Neuron (in vitro differentiated cells): ENCODE measurements around the gene CFB.
"Not testable (repeated sequence)": the region's sequence is repeated elsewhere in the genome, so short reads cannot be mapped to it uniquely, and the experiment has no call there.

Experiments
- H2AFZ ChIP-seq: one replicate; pipeline ENCODE4 v1.6.1; 2013; ENCODE audit warnings: low read depth, mild to moderate bottlenecking, inconsistent platforms, low read length, moderate library complexity
- H3K27me3 ChIP-seq: one replicate; pipeline ENCODE4 v1.6.1; 2013; ENCODE audit warnings: low read length; ENCODE audit not compliant: insufficient read depth
- H3K36me3 ChIP-seq: one replicate; pipeline ENCODE4 v1.6.1; 2013; ENCODE audit warnings: low read length; ENCODE audit not compliant: insufficient read depth
- H3K4me1 ChIP-seq: one replicate; pipeline ENCODE4 v1.6.1; 2013; ENCODE audit warnings: low read length; ENCODE audit not compliant: insufficient read depth
- H3K4me3 ChIP-seq: 2 replicates; pipeline ENCODE4 v1.5.1; 2013; ENCODE audit warnings: mild to moderate bottlenecking, low read length, moderate library complexity
- H3K9me3 ChIP-seq: one replicate; pipeline ENCODE4 v1.6.1; 2013; ENCODE audit warnings: low read length

CFB gene

DNA sequence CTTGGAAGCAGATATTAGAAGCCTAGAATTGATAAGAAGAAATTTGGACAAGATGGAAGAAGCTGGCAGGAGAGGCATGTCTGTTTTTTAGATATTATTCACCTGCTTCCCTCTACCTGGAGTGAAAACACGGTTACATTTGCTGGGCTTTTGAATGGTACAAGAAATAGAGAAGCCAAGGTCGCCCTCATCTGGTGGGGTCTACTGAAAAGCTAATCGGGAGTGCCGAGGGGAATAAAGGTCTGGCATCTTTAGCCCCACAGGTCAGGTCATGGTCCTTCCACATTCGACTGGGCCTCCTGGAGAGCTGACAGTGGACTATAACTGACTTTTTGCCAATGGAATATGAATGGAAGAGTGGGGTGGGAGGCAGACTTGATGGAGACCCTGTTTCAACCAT, 23.0 kb upstream of the CFB start:
- Histone ChIP-seq H3K4me3 (no peak overlapping the region), H3K4me1 (peaks cover 2% of the 10 kb centered on the region), H2AFZ (no peak overlapping the region), H3K9me3 (no peaks in the 10 kb centered on the region), H3K36me3 (no peaks in the 10 kb centered on the region), H3K27me3 (no peaks in the 10 kb centered on the region)

GRCh38 chr6:31927242-31927862, 18.5 kb upstream of the CFB start, which contains the start of gene C2:
C2 (plus strand) TSS chr6:31927717; CDS start chr6:31927753, 36 bp downstream.
- H3K36me3 ChIP-seq: no peaks in the 10 kb centered on the region
- no peaks in the 10 kb centered on the region for H3K27me3 ChIP-seq
- no peak within 1 kb of the TSS for H3K4me3 ChIP-seq
- H2AFZ ChIP-seq: no peak within 1 kb of the TSS
- H3K9me3 ChIP-seq: no peaks in the 10 kb centered on the region
- H3K4me1 ChIP-seq: peaks cover 2% of the 10 kb centered on the region

DNA sequence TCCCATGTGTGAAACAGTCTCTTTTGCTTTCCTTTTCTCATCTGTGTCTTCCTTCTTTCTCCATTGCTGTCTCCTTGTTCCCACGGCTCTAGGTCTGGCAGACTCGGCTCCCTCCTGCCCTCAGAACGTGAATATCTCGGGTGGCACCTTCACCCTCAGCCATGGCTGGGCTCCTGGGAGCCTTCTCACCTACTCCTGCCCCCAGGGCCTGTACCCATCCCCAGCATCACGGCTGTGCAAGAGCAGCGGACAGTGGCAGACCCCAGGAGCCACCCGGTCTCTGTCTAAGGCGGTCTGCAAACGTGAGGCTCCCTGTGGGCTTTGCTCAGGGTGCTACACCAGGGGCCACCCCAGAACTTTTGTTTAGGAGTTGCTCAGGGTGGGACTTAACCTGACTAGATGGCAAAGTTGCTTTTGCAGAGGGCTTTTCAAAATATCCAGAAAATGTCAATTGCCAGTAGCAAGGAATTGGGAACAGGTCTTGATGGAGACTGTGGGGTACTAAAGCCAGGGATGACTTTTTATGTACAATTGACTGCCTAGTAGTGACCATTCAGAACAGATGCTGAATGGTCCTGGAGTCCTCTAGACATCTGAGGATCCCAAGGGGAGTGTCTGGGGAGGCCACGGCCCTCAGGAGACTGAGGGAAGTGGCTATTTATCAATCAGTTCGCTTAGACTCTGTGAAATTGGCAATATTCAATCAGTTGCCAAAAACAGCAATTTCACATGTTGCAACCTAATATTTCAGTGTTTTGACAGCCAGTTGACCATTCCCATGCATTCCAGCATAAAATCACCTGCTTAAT, 17.8 kb upstream of the CFB start:
- Histone ChIP-seq H3K9me3 (no peaks in the 10 kb centered on the region), H3K4me3 (no peak overlapping the region), H3K27me3 (no peaks in the 10 kb centered on the region), H2AFZ (no peak overlapping the region), H3K36me3 (no peaks in the 10 kb centered on the region), H3K4me1 (peaks cover 2% of the 10 kb centered on the region)

DNA sequence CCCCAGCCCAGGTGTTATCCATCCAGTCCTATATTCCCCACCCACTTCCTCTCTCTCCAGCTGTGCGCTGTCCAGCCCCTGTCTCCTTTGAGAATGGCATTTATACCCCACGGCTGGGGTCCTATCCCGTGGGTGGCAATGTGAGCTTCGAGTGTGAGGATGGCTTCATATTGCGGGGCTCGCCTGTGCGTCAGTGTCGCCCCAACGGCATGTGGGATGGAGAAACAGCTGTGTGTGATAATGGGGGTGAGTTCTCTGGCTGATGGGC, 17.3 kb upstream of the CFB start:
- no peaks in the 10 kb centered on the region for H3K9me3 ChIP-seq
- H3K4me3 ChIP-seq: no peak overlapping the region
- no peaks in the 10 kb centered on the region for H3K27me3 ChIP-seq
- H3K4me1 ChIP-seq: peaks cover 2% of the 10 kb centered on the region
- H2AFZ ChIP-seq: no peak overlapping the region
- no peaks in the 10 kb centered on the region for H3K36me3 ChIP-seq

GRCh38 chr6:31930962-31931361, 14.9 kb upstream of the CFB start:
- peaks cover 2% of the 10 kb centered on the region for H3K4me1 ChIP-seq
- no peaks in the 10 kb centered on the region for H3K9me3 ChIP-seq
- no peaks in the 10 kb centered on the region for H3K27me3 ChIP-seq
- H3K36me3 ChIP-seq: no peaks in the 10 kb centered on the region
- H3K4me3 ChIP-seq: no peak overlapping the region
- no peak overlapping the region for H2AFZ ChIP-seq

- not testable (repeated sequence) for H3K4me3 ChIP-seq, H3K36me3 ChIP-seq, H3K27me3 ChIP-seq, H3K9me3 ChIP-seq, H2AFZ ChIP-seq, H3K4me1 ChIP-seq
Measured at GRCh38 chr6:31932137-31932536, 13.8 kb upstream of the CFB start.

GRCh38 chr6:31933537-31933936, 12.4 kb upstream of the CFB start:
- Histone ChIP-seq H2AFZ (no peak overlapping the region), H3K36me3 (no peaks in the 10 kb centered on the region), H3K4me3 (no peak overlapping the region), H3K9me3 (no peaks in the 10 kb centered on the region), H3K4me1 (no peaks in the 10 kb centered on the region), H3K27me3 (no peaks in the 10 kb centered on the region)

DNA sequence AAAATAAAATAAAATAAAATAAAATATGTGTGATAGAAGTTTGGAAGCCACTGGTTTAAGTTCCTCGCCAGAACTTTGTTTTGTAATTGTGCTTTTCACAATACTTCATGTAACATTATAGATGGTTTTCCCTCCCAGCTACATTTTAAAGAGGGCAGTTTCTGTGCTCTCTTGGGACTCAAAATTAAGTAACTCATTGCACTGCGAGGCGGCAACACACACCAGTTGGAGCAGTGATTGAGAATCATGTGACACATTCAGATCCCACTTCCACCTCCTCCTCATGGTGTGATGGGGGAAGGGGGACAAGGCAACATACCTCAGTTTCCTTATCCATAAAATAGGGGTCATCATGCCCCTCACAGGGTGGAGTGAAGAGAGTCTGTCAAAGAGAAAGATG, 10.9 kb upstream of the CFB start:
- no peaks in the 10 kb centered on the region for H3K4me1 ChIP-seq
- no peak overlapping the region for H2AFZ ChIP-seq
- no peaks in the 10 kb centered on the region for H3K9me3 ChIP-seq
- H3K36me3 ChIP-seq: no peaks in the 10 kb centered on the region
- H3K4me3 ChIP-seq: no peak overlapping the region
- H3K27me3 ChIP-seq: no peaks in the 10 kb centered on the region

GRCh38 chr6:31935823-31936222, 10.1 kb upstream of the CFB start:
- H3K4me3 ChIP-seq: no peak overlapping the region
- no peaks in the 10 kb centered on the region for H3K9me3 ChIP-seq
- no peaks in the 10 kb centered on the region for H3K27me3 ChIP-seq
- no peak overlapping the region for H2AFZ ChIP-seq
- no peaks in the 10 kb centered on the region for H3K36me3 ChIP-seq
- no peaks in the 10 kb centered on the region for H3K4me1 ChIP-seq

- Histone ChIP-seq H3K27me3 (no peaks in the 10 kb centered on the region), H3K4me3 (no peak overlapping the region), H2AFZ (no peak overlapping the region), H3K9me3 (no peaks in the 10 kb centered on the region), H3K36me3 (no peaks in the 10 kb centered on the region), H3K4me1 (peaks cover 1% of the 10 kb centered on the region)
Measured at GRCh38 chr6:31940256-31940664, 5.6 kb upstream of the CFB start.

DNA sequence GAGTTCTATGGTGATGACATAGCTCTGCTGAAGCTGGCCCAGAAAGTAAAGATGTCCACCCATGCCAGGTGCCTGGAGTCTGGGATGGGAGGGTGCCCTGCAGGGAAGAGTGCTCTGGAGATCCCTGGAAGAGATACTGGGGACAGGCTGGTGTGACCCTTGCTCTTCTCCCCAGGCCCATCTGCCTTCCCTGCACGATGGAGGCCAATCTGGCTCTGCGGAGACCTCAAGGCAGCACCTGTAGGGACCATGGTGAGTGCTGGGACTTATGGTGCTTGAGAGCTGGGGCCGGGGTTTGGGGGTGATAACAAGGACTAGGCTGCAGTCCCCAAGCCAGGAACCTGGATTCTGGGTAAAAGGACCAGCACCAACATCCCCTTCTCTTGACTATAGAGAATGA, 2.2 kb upstream of the CFB start:
- H3K4me1 ChIP-seq: peaks cover 10% of the 10 kb centered on the region
- no peaks in the 10 kb centered on the region for H3K36me3 ChIP-seq
- no peak overlapping the region for H2AFZ ChIP-seq
- H3K4me3 ChIP-seq: no peak overlapping the region
- no peaks in the 10 kb centered on the region for H3K27me3 ChIP-seq
- no peaks in the 10 kb centered on the region for H3K9me3 ChIP-seq

DNA sequence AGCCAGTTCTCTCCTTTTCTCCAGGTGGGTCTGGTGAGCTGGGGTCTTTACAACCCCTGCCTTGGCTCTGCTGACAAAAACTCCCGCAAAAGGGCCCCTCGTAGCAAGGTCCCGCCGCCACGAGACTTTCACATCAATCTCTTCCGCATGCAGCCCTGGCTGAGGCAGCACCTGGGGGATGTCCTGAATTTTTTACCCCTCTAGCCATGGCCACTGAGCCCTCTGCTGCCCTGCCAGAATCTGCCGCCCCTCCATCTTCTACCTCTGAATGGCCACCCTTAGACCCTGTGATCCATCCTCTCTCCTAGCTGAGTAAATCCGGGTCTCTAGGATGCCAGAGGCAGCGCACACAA, 765 bp upstream of the CFB start:
- H3K27me3 ChIP-seq: no peaks in the 10 kb centered on the region
- H3K4me1 ChIP-seq: peaks cover 10% of the 10 kb centered on the region
- H3K4me3 ChIP-seq: no peak overlapping the region
- H3K9me3 ChIP-seq: no peaks in the 10 kb centered on the region
- no peak overlapping the region for H2AFZ ChIP-seq
- H3K36me3 ChIP-seq: peaks cover under 1% of the 10 kb centered on the region

GRCh38 chr6:31946370-31946885, 533 bp downstream of the CFB start:
- Histone ChIP-seq H3K36me3 (peaks cover 10% of the 10 kb centered on the region), H3K9me3 (no peaks in the 10 kb centered on the region), H3K4me3 (no peak overlapping the region), H3K27me3 (no peaks in the 10 kb centered on the region), H3K4me1 (peaks cover 10% of the 10 kb centered on the region), H2AFZ (no peak overlapping the region)
